GM19238 (cell line): Measurements from ENCODE around the gene PLB1.

Source experiments
- DNase-seq: peaks from one replicate; pipeline ENCODE4 v3.0.0; 2011; ENCODE audit warnings: low spot score; ENCODE audit not compliant: insufficient read length

Gene PLB1

GRCh38 chr2:28683100-28683706 lies 187.3 kb downstream of the PLB1 start:
- DNase-seq = no peak

- DNase-seq = no peak
Observed at GRCh38 chr2:28684142-28684858, 188.4 kb downstream of the PLB1 start.

GRCh38 chr2:28687171-28687570 lies 191.3 kb downstream of the PLB1 start:
- DNase-seq = no peak

GRCh38 chr2:28687640-28688385 lies 192.0 kb downstream of the PLB1 start:
- DNase-seq = no peak

- DNase-seq = no peak
Observed at GRCh38 chr2:28688818-28689217, 193.0 kb downstream of the PLB1 start.

GRCh38 chr2:28689771-28690170 lies 193.9 kb downstream of the PLB1 start:
- no peak for DNase-seq

- no peak for DNase-seq
Observed at GRCh38 chr2:28692411-28692810, 196.6 kb downstream of the PLB1 start.

- DNase-seq = no peak
Observed at GRCh38 chr2:28693223-28693622, 197.4 kb downstream of the PLB1 start.
